Type B pancreatic cell (in vitro differentiated cells): ENCODE measurements around the gene RNASE11. TPM values are rescaled to one million over a fixed set of nuclear protein-coding genes. Genes with fewer than 3 reads are reported as not detected.
"Not testable (repeated sequence)": the region's sequence is repeated elsewhere in the genome, so short reads cannot be mapped to it uniquely, and the experiment has no call there.

Experiments used
- DNase-seq: peaks from one replicate; pipeline ENCODE4 v3.0.0; 2021; ENCODE audit warnings: mixed read lengths; ENCODE audit not compliant: unreplicated experiment; ENCODE audit errors: extremely low spot score
- H3K27ac Mint-ChIP-seq: 2 replicates; pipeline ENCODE4 v1.8.0; 2021; ENCODE audit warnings: mild to moderate bottlenecking, mixed read lengths
- H3K27me3 Mint-ChIP-seq: 2 replicates; pipeline ENCODE4 v1.8.0; 2021; ENCODE audit warnings: mixed read lengths
- H3K36me3 Mint-ChIP-seq: 2 replicates; pipeline ENCODE4 v1.8.0; 2021; ENCODE audit warnings: mixed read lengths
- H3K4me1 Mint-ChIP-seq: one replicate; pipeline ENCODE4 v1.8.0; 2021; ENCODE audit warnings: mixed read lengths; ENCODE audit not compliant: unreplicated experiment
- H3K4me3 Mint-ChIP-seq: 2 replicates; pipeline ENCODE4 v1.8.0; 2021; ENCODE audit warnings: mild to moderate bottlenecking, mixed read lengths
- H3K9me3 Mint-ChIP-seq: 2 replicates; pipeline ENCODE4 v1.8.0; 2021; ENCODE audit warnings: mixed read lengths
- CTCF ChIP-seq: fragments of 200-600 bp; sonication (generic); conservative IDR thresholded peaks from 2 replicates; pipeline ENCODE4 v1.5.0; 2021; ENCODE audit warnings: antibody characterized with exemption, mild to moderate bottlenecking
- total RNA-seq: library from RNA; stranded (reverse); gene quantifications from 2 replicates; pipeline ENCODE4 v1.2.1, GENCODE V29; 2021; ENCODE audit warnings: low replicate concordance

The RNASE11 gene
- total RNA-seq, 1 donor from 2014 or later: not detected

GRCh38 chr14:20606190-20606901 lies 18.5 kb upstream of the RNASE11 start:
- Mint-ChIP-seq H3K36me3 (no peaks in the 10 kb centered on the region), H3K4me3 (no peak overlapping the region), H3K4me1 (no peaks in the 10 kb centered on the region), H3K27me3 (peaks cover 2% of the 10 kb centered on the region), H3K27ac (no peak overlapping the region), H3K9me3 (no peaks in the 10 kb centered on the region)
- TF ChIP-seq CTCF: peak; percentile 66
- no peak for DNase-seq

DNA sequence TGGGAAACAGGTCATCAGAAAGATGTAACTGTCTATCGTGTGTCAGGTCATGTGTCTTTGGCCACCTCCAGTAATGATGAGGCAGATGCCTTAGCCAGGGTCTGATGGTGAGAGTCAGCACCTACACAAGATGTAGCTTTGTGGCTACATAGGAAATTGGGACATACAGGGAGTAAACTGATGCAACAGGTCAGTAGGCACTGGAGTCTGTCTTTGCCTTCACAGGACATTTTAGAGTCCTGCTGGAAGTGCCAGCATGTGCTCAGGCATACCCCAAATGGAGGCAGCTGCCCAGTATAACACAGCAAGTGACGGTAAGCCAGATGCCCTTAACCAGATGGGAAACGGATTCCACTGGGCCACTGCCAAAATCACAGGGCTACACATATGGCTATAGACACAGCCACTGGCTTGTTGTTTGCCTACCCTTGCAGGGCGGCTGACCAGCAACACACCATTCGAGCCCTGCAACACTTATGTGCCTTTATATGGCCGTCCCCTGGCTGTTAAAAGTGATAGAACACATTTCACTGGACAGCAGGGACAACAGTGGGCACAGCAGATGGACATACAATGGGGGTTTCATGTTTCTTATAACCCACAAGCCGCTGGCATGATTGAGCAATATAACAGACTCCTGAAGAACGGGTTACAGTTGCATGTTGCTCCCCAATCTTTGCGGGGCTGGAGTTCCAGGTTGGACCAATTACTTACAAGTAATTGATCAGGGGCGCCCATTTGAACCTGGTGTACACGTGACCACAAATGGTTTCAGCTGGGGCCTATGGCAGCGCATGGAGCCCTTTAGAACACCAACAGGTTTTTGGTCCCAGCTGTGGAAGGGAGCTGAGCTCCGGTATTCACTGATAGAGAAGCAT lies 16.3 kb upstream of the RNASE11 start:
- no peaks in the 10 kb centered on the region for H3K4me1 Mint-ChIP-seq
- H3K27ac Mint-ChIP-seq: no peak overlapping the region
- no peak overlapping the region for H3K4me3 Mint-ChIP-seq
- TF ChIP-seq CTCF: no peak
- H3K36me3 Mint-ChIP-seq: no peaks in the 10 kb centered on the region
- H3K9me3 Mint-ChIP-seq: no peaks in the 10 kb centered on the region
- DNase-seq: no peak
- H3K27me3 Mint-ChIP-seq: peaks cover 6% of the 10 kb centered on the region

DNA sequence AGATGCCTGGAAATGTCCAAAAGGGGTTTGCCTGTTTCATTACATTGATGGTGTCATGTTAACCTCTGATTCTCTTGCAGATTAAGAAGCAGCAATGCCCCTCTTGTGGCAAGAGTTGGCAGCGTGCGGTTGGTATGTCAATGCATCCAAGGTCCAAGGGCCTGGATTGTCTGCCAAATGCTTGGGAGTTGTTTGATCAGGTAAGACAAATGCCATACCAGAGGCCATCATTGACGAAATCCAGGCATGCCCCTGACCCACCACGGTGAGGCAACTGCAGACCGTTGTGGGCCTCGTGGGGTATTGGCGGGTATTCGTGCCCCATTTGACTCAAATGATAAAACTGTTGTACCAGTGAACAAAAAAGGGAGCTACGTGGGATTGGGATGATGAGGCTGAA lies 14.8 kb upstream of the RNASE11 start:
- no peak for DNase-seq
- H3K4me3 Mint-ChIP-seq: no peak overlapping the region
- no peak overlapping the region for H3K27ac Mint-ChIP-seq
- no peaks in the 10 kb centered on the region for H3K36me3 Mint-ChIP-seq
- H3K27me3 Mint-ChIP-seq: peaks cover 4% of the 10 kb centered on the region
- no peaks in the 10 kb centered on the region for H3K4me1 Mint-ChIP-seq
- no peak for TF ChIP-seq CTCF
- H3K9me3 Mint-ChIP-seq: no peaks in the 10 kb centered on the region

DNA sequence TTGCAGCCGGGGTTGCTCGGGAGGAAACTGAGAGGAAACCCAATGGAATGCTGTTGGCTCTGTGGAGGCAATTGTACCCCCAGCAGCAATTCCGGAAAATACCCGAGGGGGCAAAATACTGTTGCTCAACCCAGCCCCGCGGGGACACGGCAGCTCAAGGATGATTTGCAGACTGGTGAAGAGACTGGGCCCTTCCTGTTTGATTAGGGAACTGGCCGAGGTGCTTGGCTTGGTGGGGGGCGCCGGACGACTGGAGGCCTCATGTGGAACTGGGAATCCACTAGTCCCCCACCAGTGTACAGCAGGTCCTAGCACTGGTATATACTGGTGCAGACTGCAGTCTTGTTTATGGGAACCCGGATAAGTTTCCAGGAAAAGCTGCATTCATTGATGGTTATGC lies 13.7 kb upstream of the RNASE11 start:
- Mint-ChIP-seq H3K9me3 (no peaks in the 10 kb centered on the region), H3K27ac (no peak overlapping the region), H3K4me3 (no peak overlapping the region), H3K4me1 (no peaks in the 10 kb centered on the region), H3K36me3 (no peaks in the 10 kb centered on the region), H3K27me3 (peaks cover 4% of the 10 kb centered on the region)
- no peak for TF ChIP-seq CTCF
- DNase-seq: no peak

DNA sequence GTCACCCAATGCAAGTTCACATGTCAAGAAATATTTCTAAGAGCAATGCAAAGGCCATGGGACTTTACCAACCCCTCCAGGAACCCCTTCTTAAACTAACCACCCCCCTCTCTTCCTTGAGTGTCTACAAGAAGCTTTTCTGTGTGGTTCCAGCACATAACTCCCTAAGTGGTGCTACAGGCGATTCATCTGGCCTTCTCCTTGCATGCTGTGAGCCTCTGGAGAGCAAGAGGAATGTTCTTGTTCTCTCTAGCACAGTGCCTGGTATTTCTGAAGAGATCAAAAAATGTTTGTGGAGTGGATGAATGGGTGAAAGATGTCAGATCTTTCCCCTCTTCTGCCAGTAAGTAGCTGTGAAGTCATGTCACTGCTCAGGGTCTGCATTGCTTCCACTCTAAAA lies 9.3 kb upstream of the RNASE11 start:
- Mint-ChIP-seq H3K27me3 (peaks cover 4% of the 10 kb centered on the region), H3K4me1 (no peaks in the 10 kb centered on the region), H3K36me3 (no peaks in the 10 kb centered on the region), H3K9me3 (no peaks in the 10 kb centered on the region), H3K4me3 (no peak overlapping the region), H3K27ac (no peak overlapping the region)
- DNase-seq: no peak
- TF ChIP-seq CTCF: no peak

DNA sequence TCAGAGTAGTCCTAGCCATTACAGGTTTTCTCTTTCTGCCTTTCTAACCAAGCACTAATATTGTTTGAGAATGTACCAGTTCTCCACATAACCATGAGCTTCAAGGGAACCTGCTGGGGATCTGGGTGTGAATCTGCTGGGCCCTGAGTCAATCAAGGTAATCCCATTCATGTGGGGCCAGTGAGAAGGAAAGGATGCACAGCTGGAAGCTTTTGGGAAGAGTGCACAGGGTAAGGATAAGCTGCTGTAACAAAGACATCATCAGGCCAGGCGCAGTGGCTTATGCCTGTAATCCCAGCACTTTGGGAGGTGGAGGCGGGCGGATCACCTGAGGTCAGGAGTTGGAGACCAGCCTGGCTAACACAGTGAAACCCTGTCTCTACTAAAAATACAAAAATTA lies 7.9 kb upstream of the RNASE11 start:
- H3K9me3 Mint-ChIP-seq, H3K36me3 Mint-ChIP-seq, H3K4me1 Mint-ChIP-seq, H3K27ac Mint-ChIP-seq, H3K4me3 Mint-ChIP-seq, DNase-seq: not testable (repeated sequence)
- H3K27me3 Mint-ChIP-seq: peaks cover 12% of the 10 kb centered on the region
